AG10803 (cell line): ENCODE data around the gene CD47.

ENCODE experiments used
- DNase-seq: peaks from one replicate; pipeline ENCODE4 v3.0.0; 2010; ENCODE audit warnings: low read depth
- H3K4me3 ChIP-seq: 2 replicates; pipeline ENCODE4 v1.5.1; 2011; ENCODE audit warnings: mild to moderate bottlenecking, low read length, control low read depth
- TF ChIP-seq, protein P1 (sequence below): conservative IDR thresholded peaks from 2 replicates; pipeline ENCODE4 v1.5.1; 2011; ENCODE audit warnings: mild to moderate bottlenecking, low read length, control low read depth, inconsistent platforms

The CD47 gene

DNA sequence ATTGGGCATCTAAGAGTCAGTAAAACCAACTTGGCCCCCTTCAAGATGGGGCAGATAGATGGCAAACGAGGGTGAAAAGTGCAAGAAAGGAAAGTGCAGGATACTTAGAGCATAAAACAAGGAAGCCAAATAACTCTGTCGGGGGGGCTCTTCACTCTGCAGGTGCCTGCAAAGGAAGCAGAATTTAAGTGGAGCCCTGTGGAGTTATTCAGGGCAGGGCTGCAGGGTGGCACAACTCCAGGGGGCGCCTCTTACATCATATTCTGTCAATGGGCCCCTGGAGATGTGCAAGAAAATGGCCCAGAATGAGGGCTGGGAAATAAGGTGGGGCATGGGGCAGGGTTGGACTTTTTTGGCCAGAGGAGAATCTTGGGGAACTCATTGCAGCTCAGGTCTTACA lies 69.7 kb downstream of the CD47 start:
- DNase-seq: no peak
- TF ChIP-seq, protein P1, sequence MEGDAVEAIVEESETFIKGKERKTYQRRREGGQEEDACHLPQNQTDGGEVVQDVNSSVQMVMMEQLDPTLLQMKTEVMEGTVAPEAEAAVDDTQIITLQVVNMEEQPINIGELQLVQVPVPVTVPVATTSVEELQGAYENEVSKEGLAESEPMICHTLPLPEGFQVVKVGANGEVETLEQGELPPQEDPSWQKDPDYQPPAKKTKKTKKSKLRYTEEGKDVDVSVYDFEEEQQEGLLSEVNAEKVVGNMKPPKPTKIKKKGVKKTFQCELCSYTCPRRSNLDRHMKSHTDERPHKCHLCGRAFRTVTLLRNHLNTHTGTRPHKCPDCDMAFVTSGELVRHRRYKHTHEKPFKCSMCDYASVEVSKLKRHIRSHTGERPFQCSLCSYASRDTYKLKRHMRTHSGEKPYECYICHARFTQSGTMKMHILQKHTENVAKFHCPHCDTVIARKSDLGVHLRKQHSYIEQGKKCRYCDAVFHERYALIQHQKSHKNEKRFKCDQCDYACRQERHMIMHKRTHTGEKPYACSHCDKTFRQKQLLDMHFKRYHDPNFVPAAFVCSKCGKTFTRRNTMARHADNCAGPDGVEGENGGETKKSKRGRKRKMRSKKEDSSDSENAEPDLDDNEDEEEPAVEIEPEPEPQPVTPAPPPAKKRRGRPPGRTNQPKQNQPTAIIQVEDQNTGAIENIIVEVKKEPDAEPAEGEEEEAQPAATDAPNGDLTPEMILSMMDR: no peak
- H3K4me3 ChIP-seq: no peak overlapping the region

DNA sequence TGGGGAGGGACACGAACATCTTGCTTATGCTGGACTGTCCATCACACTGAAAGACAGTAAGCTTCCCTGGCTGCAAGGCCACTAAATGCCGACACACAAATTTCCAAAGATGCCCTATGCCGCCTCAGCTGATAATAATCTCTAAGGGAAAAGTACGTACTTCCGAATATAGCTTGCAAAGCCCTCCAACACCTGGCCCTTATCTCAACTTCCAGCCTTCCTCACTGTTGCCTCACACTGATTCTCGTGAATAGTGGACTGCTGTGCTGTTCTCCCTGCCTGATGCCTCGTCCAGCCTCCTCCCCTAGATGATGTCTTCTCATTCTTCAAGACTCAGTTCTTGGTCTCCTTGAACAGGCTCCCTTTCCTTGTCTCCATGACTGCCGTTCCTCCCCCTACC lies 72.3 kb downstream of the CD47 start:
- TF ChIP-seq, protein P1: no peak
- no peak for DNase-seq
- no peak overlapping the region for H3K4me3 ChIP-seq

DNA sequence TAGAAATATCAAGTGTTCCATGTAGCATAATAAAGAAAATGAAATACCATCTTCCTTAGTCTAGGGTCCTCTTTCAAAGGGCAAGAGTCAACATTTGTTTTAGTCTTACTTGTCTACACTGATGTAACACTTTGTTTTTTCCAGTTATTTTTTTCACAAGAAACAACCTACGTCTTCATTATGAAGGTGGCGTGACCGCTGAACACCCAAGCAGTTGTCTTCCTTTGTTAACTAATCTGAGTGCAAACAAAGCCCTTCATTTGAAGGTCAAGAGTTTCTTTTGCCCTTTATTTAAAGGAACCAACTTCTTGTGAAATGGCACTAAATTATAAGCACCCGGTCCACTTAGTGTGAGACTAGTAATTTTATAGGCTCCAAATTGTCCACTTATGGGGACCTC lies 73.2 kb downstream of the CD47 start:
- DNase-seq: no peak
- TF ChIP-seq, protein P1: no peak

DNA sequence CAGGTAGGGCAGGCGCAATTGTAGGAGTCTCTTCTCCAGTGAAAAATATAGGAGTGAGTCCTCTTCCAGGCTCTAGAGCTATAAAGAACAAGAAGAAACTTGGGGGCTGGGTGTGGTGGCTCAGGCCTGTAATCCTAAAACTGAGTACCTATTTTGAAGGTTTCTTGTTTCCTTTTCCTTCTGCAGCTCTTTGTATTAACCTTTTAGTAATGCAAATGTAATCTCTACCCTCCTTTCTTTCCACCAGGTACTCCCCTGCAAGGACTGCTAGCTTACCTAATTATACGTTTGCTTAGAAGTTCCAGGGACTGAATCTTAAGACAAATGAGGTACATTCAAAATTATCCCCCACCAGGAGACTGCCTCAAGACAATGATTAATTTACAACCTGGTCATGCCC lies 75.9 kb downstream of the CD47 start:
- DNase-seq: no peak
- no peak overlapping the region for H3K4me3 ChIP-seq
- TF ChIP-seq, protein P1: no peak

More for the DNA sequence above, 73.2 kb downstream of the CD47 start:
- no peak overlapping the region for H3K4me3 ChIP-seq

DNA sequence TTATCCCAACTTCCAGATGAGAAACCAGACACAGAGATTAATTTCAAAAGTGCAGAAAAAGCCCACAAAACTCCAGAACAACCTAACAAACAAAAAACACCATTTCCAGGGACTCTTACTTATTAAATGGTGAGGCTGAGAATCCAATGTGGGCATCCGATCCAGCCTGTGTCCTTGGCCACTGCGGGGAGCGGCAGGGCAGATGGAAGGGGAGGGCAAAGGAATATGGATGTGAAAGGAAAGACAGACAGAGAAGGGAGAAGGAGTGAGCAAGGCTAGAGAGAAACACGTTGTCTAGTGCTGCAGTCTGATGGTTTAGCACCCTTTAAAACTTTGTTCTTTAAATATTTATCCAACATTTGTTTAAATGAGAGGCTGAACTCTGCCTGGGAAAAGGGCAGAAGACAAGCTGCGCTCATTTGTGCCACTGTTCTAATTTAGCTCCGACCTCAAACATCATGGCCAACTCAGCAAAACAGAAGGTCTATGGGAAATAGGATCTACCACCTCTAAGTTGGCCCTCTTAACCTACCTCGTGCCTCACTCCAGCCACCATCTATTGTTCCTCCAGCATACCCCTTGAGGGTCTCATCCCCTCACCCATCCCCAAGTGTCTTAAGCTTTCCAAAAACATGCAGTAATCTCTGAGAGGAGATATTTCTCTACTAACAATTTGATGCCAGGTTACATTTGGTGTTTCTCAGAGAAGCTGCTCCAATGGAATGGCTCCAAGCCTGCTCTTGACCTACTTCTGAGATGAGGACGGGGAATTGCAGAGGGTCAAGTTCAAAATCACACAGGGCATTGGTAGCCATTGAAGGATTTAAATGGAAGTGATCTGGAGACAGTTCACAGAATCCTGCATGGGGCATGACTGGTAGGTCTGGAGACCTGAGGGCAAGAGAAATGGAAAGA lies 77.4 kb downstream of the CD47 start:
- H3K4me3 ChIP-seq: no peak overlapping the region
- TF ChIP-seq, protein P1: no peak
- no peak for DNase-seq

DNA sequence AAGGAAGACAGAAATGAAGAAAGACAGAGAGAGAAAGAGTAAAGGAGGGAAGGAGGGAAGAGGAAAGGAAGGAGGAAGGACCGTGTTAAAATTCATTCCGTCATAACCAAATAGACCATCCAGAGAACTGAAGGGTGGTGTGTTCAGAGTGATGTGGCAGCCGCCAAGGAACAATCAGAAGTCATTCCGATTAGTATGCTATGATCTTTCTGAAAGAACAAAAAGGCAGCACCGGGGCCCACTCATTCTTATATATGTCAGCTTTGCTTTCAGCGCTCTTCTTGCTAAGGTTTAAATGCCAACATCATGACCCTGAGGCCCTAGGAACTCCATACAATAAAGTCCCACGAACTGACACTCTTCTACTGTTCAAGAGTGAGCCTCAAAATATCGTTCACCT lies 78.5 kb downstream of the CD47 start:
- TF ChIP-seq, protein P1: no peak
- DNase-seq: no peak
- H3K4me3 ChIP-seq: no peak overlapping the region

DNA sequence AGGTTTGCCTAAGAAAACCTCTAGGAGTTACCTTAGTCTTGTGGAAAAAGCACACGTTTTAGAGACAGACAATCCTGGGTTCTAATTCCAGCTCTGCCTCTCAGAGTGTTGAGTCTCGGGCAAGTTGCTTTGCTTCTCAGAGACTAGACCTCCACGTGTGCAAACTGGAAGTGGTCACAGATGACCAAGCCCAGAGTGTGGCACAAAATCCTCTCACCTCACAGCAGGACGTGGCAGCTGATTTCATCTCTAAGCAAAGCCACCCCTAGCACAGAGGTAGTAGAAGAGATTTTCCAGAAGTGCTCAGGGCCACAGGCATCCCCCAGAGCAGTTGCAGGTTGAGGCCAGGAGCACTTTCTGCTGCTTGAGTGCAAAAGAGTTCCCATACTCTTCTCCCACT lies 79.2 kb downstream of the CD47 start:
- no peak overlapping the region for H3K4me3 ChIP-seq
- TF ChIP-seq, protein P1: no peak
- no peak for DNase-seq
